ENCODE results near the gene FAM83D.
A peak's percentile ranks its signal among the peaks of the same experiment; 100 is the strongest.
"Not testable (repeated sequence)": the region's sequence is repeated elsewhere in the genome, so short reads cannot be mapped to it uniquely, and the experiment has no call there.

FAM83D gene

DNA sequence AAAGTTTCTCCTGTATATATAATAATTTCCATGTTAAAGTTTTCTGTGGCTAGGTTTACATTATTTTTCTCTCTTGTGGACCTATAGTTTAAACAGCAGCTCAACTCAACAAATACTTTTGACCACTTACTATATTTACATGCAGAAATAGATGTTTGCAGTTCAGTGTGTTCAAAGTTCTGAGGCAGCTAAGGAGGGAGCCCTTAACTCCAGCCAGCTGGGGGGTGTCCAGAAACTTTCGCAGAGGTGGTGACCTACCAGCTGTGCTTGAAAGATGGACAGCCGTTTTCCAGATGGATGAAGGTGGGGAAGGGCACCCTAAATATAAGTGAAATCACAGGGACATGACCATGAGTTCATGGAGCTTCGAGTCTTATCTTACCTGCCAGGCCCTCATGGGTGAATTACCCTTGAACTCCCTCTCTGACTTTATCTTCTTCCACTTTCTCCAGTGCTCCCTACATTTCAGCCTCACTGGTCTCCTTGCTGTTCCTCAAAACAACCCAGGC is 69.4 kb downstream of the FAM83D start:
- no peak overlapping the region for H3K27ac ChIP-seq (ENCODE audit: low read length)
- H3K79me2 ChIP-seq (ENCODE audit: low read length), result no peaks in the 10 kb centered on the region
- TF ChIP-seq, protein P1, sequence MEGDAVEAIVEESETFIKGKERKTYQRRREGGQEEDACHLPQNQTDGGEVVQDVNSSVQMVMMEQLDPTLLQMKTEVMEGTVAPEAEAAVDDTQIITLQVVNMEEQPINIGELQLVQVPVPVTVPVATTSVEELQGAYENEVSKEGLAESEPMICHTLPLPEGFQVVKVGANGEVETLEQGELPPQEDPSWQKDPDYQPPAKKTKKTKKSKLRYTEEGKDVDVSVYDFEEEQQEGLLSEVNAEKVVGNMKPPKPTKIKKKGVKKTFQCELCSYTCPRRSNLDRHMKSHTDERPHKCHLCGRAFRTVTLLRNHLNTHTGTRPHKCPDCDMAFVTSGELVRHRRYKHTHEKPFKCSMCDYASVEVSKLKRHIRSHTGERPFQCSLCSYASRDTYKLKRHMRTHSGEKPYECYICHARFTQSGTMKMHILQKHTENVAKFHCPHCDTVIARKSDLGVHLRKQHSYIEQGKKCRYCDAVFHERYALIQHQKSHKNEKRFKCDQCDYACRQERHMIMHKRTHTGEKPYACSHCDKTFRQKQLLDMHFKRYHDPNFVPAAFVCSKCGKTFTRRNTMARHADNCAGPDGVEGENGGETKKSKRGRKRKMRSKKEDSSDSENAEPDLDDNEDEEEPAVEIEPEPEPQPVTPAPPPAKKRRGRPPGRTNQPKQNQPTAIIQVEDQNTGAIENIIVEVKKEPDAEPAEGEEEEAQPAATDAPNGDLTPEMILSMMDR (IDR thresholded peaks at IDR 0.05; ENCODE audit: low read depth, low read length), result no peak
- no peaks in the 10 kb centered on the region for H3K27me3 ChIP-seq (ENCODE audit: low read depth, low read length)
- H3K4me2 ChIP-seq (ENCODE audit: low read length), result no peak overlapping the region
- H3K9ac ChIP-seq (ENCODE audit: low read length), result no peak overlapping the region
- no peaks in the 10 kb centered on the region for H4K20me1 ChIP-seq (ENCODE audit: insufficient read depth, low read length)
- H2AFZ ChIP-seq (ENCODE audit: low read depth, low read length), result no peak overlapping the region
- H3K4me1 ChIP-seq (ENCODE audit: low read length), result peaks cover 15% of the 10 kb centered on the region
- no peaks in the 10 kb centered on the region for H3K9me3 ChIP-seq (ENCODE audit: insufficient read depth, low read length)
- peaks cover 29% of the 10 kb centered on the region for H3K36me3 ChIP-seq (replicated peaks; ENCODE audit: low read depth, low read length)
- H3K4me3 ChIP-seq (ENCODE audit: low read length), result no peak overlapping the region

DNA sequence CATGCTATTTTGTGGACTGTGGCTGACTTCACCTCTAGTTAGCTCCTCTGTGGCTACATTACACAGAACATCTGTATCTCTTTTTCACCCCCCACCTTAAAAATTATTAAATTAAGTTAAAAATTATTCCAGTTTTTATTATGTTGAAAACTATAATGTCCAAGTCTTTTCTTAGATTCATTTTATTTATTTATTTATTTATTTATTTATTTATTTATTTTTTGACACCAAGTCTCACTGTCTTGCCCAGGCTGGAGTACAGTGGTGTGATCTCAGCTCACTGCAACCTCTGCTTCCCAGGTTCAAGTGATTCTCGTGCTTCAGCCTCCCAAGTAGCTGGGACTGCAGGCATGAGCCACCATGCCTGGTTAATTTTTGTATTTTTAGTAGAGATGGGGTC is 70.6 kb downstream of the FAM83D start:
- H4K20me1 ChIP-seq (ENCODE audit: insufficient read depth, low read length); H3K9ac ChIP-seq (ENCODE audit: low read length); H3K4me3 ChIP-seq (ENCODE audit: low read length); H3K79me2 ChIP-seq (ENCODE audit: low read length); H2AFZ ChIP-seq (ENCODE audit: low read depth, low read length); H3K4me2 ChIP-seq (ENCODE audit: low read length); H3K27me3 ChIP-seq (ENCODE audit: low read depth, low read length); H3K27ac ChIP-seq (ENCODE audit: low read length); H3K9me3 ChIP-seq (ENCODE audit: insufficient read depth, low read length): not testable (repeated sequence)
- Histone ChIP-seq H3K4me1 (ENCODE audit: low read length) (peaks cover 15% of the 10 kb centered on the region), H3K36me3 (replicated peaks; ENCODE audit: low read depth, low read length) (peaks cover 32% of the 10 kb centered on the region)

DNA sequence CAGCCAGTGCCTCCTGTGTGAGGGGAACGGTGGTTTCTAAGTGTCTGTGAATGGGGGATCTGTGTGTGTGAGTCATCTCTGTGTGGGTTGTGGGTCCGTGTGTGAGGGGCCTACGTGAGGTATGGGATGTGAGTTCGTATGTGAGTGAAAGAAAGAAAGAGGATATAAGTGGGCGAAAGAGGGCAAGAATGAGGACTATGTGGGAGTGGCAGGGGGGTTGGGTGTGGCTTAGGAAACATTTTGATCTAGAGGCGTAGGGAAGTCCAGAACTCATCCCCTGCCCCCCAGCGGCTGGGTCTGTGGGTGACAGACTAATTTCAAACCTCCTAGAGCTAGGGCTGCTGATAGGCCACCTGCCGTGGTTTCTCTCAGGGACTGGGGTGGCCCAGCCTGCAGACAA is 71.4 kb downstream of the FAM83D start:
- Histone ChIP-seq H3K79me2 (ENCODE audit: low read length) (no peaks in the 10 kb centered on the region), H3K36me3 (replicated peaks; ENCODE audit: low read depth, low read length) (peaks cover 35% of the 10 kb centered on the region), H3K4me1 (ENCODE audit: low read length) (peaks cover 15% of the 10 kb centered on the region), H3K4me2 (ENCODE audit: low read length) (peak overlapping the region; percentile 80), H4K20me1 (ENCODE audit: insufficient read depth, low read length) (no peaks in the 10 kb centered on the region), H3K27me3 (ENCODE audit: low read depth, low read length) (no peaks in the 10 kb centered on the region), H3K9ac (ENCODE audit: low read length) (peak overlapping the region; percentile 44; the same call in 1 of the 2 replicates), H2AFZ (ENCODE audit: low read depth, low read length) (peak overlapping the region; percentile 61; the same call in 1 of the 2 replicates), H3K4me3 (ENCODE audit: low read length) (peak overlapping the region; percentile 55), H3K9me3 (ENCODE audit: insufficient read depth, low read length) (no peaks in the 10 kb centered on the region), H3K27ac (ENCODE audit: low read length) (peak overlapping the region; percentile 39)
- TF ChIP-seq, protein P1 (IDR thresholded peaks at IDR 0.05; ENCODE audit: low read depth, low read length), result peak; percentile 71
- no peak for TF ChIP-seq EZH2phosphoT487 (IDR thresholded peaks at IDR 0.05; ENCODE audit: low read depth)

DNA sequence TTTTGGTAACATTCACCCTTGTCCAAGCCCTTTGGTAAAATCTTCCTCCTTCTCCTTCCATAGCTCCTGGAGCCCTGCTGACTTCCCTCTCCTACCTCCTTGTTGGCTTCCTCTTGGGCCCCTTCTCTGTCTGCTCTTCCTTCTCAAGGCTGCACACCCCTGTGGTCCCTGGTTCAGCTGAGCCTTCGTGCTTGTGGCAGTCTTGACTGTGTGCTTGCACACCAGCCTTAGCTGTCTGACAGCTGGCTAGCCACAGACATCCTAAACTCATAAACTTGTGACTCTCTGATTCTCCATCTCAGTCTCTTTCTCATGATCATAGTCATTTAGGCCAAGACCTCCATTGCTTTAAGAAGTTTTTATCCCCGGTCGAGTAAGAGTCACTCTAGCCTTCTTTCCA is 73.0 kb downstream of the FAM83D start:
- H3K27me3 ChIP-seq (ENCODE audit: low read depth, low read length), result no peaks in the 10 kb centered on the region
- no peak overlapping the region for H3K27ac ChIP-seq (ENCODE audit: low read length)
- H3K9ac ChIP-seq (ENCODE audit: low read length), result no peak overlapping the region
- no peaks in the 10 kb centered on the region for H3K79me2 ChIP-seq (ENCODE audit: low read length)
- H3K4me1 ChIP-seq (ENCODE audit: low read length), result peaks cover 15% of the 10 kb centered on the region
- no peaks in the 10 kb centered on the region for H3K9me3 ChIP-seq (ENCODE audit: insufficient read depth, low read length)
- no peaks in the 10 kb centered on the region for H4K20me1 ChIP-seq (ENCODE audit: insufficient read depth, low read length)
- no peak overlapping the region for H2AFZ ChIP-seq (ENCODE audit: low read depth, low read length)
- H3K4me3 ChIP-seq (ENCODE audit: low read length), result no peak overlapping the region
- H3K36me3 ChIP-seq (replicated peaks; ENCODE audit: low read depth, low read length), result peaks cover 47% of the 10 kb centered on the region
- no peak overlapping the region for H3K4me2 ChIP-seq (ENCODE audit: low read length)
- no peak for TF ChIP-seq EZH2phosphoT487 (IDR thresholded peaks at IDR 0.05; ENCODE audit: low read depth)
- TF ChIP-seq, protein P1 (IDR thresholded peaks at IDR 0.05; ENCODE audit: low read depth, low read length), result no peak

Data from OCI-LY3 (cell line).